GM19467 (cell line): ENCODE measurements around the gene DCHS2.

ENCODE experiments used
- ATAC-seq: cut with Tn5 transposase; IDR thresholded peaks from one replicate; pipeline ENCODE4 v1.9.1; 2021; ENCODE audit warnings: mild to moderate bottlenecking, moderate library complexity; ENCODE audit not compliant: unreplicated experiment

DCHS2 gene

DNA sequence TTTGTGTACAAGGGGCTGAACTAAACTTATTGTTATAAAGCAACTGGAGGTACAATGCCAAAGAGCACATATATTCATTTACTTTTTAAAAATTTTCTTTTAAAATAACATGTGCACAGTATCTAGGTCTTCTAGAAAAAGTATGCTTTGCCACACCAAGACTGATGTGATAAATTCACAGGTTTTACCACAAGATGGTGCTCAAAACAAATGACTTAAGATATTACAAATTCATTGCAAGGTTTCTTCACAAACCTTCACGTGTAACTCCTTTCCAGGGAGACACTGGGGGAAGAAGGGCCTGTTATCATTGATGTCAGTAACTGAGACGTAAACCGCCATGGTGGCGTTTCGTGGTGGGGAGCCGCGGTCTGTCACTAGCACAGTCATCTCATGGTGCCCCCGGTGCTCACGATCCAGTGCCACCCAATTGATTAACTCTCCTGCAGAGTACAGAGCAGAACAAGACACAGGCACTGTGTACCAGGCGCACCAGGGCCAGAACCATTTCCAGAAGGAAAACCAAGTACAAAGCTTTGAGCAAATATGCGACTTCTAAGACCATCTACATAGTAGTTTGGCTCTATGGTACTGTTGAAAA lies 162.2 kb downstream of the DCHS2 start:
- ATAC-seq, result no peak

DNA sequence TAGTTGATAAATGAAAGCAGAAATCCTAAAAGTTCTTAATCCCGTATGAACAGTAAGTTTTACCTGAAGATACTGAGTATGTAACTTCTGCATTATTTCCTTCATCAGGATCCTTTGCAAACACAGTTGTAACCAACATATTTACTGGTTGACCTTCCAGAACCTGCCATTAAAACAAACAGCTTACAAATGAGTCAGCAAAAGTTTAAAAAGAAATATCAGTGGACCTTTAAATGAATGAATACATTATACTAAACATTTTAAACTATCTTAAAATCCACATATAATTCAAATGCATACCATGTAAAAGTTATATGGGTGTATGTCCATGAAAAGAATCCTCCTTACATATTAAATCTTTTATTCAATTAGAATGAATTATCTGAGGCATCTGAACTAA lies 163.6 kb downstream of the DCHS2 start:
- no peak for ATAC-seq

DNA sequence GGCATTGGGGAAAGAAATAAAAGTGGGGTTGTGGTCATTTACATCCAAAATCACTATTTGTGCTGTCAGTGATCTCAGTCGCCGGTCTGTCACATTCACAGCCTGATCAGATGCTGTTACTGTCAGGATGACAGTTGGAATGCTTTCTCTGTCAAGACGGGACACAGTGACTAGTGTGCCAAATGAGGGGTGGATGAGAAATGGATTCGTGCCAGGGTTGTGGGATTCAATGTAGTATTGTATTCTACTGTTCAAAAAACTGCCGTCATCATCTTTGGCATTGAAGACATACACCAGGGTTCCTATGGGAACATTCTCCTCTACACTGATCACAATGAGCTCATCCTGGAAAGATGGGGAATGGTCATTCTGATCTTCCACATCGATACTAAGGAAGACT lies 171.1 kb downstream of the DCHS2 start:
- ATAC-seq, result no peak

DNA sequence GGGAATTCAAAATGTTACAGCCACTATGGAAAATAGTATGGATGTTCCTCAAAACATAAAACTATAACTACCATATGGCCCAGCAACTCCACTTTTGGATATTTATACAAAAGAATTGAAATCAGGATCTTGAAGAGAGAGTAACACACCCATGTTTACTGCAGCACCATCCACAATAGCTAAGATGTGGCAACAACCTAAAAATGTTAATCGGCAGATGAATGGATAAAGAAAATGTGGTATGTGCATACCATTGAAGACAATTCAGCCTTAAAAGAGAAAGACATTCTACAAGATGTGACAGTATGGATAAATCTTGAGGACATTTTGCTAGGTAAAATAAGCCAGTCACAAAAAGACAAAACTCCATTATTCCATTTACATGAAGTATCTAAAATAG lies 171.9 kb downstream of the DCHS2 start:
- no peak for ATAC-seq

DNA sequence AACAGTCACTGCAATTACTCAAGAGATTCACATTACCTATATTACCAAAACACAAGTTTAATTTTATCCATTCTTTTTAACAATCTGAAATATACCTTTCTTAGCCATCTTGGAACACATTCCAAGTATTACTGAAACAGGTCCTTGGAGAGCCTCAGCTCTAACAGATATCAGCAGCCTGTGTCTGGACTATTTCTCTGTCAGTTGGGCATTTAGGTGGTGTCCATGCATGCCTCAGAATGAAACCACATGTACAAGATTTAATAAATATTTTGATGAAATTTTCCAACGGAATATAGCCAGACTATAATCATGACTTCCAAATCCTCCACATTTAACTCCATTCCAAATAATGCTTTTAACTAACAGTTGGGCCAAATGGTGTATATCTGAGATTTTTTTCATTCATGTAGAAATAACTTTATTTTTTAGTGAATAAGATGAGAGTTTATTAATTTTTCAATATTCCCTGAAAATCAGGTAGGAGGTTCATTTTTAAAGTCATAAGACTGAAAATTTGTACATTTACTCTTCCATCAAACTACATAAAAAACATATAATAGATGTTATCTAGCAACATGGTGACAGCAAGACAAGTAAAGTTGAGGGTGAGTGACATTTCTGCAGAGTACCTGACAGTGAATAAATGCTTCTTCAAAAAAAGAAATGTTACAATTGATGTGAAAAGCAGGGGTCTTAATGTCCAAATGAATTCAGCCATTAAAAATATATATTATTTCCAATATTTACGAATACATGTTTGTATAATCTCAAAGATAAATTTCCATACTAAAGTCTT lies 174.2 kb downstream of the DCHS2 start:
- no peak for ATAC-seq

DNA sequence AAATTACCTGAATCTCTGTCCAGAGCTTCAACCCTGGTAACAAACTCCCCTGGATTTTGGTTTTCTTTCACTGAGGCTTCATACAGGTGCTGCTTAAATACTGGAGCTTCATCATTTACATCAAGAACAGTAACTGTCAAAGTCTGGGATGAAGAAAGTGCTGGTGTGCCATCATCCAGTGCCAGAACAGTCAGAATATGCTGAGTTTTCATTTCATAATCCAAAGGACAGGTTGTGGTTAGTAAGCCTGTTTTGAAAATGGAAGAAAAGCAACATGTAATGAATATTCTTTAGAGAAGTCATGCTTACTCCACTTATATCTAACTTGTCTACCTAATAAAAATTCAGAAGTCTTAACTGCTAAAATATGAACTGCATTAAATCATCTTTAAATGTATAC lies 175.9 kb downstream of the DCHS2 start:
- ATAC-seq, result no peak

DNA sequence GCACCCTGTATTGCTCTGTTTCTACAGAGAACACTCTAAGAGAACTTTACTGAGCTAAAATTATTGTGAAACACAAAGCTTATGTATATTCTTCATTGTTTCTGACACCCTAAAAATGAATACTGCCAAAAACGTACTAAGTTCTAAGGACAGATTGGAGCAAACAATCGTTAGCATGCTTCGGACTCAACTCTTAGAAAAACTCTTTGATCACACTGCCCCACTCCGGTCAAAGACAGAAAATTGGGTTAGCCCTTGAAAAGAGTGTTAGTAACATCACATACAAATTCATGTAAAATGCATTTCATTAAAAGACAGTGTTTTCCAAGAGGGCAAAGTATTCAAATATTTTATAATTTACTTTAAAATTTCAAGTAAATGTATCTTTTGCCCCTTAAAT lies 177.4 kb downstream of the DCHS2 start:
- no peak for ATAC-seq

- ATAC-seq, result no peak
These were observed 178.5 kb downstream of the DCHS2 start for GRCh38 chr4:154313004-154313585.

GRCh38 chr4:154312246-154312645 lies 179.4 kb downstream of the DCHS2 start:
- no peak for ATAC-seq

DNA sequence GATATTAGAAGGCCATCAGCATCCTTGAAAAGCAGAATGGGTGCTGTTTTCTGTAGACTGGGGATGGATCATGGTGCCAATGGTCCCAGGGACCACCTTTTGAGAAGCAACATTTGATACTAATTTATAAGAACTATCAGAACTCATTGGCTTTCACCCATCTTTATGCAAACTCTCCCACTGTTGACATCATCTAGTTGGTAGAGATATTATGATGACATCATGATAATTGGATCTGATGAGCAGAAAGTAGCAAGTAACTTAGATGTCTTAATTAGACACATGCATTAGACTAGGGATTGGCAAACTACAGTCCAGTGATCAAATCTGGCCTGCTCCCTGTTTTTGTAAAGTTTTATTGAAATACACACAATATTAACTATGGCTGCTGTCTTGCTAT lies 181.0 kb downstream of the DCHS2 start:
- no peak for ATAC-seq

DNA sequence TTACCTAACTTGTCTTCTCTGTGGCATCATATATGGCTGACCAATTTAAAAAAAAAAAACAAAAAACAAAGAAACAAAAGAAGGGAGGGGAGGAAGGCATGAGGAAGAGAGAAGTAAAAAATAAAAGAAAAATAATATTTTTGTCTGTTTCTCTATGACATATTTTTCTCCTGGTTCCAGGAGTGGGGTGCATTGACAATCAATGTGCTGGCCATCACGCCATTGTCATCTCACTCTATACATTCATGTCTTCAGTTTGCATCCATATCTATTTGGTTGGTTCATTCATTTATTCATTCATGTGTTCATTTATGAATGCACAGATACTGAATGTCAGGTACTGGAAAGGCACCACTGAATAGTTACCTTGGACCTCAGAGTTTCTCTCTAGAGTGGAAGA lies 183.4 kb downstream of the DCHS2 start:
- no peak for ATAC-seq

- no peak for ATAC-seq
These were observed 184.1 kb downstream of the DCHS2 start for GRCh38 chr4:154307451-154307850.

DNA sequence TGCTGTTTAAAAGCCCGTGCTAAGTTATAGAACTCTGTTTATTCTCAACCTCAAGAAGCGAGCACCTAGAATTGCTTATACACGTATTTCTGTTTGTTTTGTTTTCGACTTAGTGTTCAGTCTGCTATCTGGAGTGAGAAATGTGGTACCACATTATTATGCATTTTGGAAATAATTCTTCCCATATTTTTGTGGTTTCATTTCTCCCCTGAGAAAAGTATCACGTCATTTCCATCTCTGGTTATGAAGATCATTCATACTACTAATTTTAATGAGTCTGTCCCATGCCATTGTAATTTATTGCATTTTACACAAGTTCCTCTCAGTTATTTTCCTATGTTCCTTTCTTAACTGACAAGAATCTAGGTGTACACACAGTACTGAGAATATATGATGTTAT lies 186.0 kb downstream of the DCHS2 start:
- ATAC-seq, result no peak

DNA sequence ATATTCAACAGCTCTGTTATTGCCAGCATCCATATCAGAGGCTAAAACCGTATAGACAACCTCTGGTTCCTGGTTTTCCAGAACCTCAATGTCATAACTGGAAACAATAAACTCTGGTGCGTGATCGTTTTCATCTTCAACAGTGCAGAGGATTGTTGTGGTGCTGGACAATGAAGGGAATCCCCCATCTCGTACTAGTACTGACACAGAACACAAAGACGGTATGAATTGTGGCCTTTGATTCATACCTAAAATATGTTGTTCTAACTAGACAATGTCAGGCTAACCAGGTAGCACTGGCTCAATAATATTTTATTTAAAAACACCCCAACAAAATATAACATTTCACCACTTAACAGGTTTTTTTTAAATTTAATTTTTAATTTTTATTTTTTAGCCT lies 186.9 kb downstream of the DCHS2 start:
- no peak for ATAC-seq

- no peak for ATAC-seq
These were observed 196.8 kb downstream of the DCHS2 start for GRCh38 chr4:154294652-154295350.

GRCh38 chr4:154293427-154293826 lies 198.2 kb downstream of the DCHS2 start:
- ATAC-seq, result no peak

DNA sequence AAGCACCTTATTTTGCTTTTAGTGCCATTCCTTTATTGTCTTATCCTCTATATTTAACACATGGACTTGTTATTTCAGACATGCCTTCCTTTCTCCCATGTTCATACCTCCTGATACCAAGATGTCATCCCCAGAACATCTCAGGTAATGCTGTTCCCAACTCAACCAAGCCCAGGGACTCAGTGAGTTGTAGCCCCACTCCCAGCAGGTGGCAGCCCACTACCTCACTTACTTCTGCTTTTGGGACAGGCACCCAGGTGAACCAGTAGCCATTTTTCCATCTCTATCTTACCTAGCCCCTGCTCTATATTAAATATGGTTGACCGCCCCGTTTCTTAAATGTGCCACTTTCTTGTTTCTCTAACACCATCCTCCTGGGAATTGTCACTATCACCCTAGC lies 199.0 kb downstream of the DCHS2 start:
- no peak for ATAC-seq

DNA sequence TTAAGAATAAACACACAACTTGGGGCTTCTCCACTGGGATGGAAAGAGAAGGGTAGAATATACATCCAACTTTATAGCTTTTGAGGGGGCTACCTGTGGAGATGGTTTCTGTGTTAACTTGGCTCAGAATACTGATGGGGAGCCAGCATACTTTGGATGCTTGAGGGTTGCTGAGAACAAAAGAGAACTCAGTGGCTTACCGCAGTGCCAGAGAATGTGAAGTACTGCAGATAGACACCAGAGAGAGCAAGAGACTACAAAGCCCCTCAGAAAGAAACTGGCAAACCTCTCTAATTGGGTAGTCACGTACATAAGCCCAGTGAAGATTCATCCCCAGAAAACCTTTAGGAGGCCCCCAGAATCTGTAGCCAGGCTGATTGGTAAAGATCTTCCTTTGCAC lies 214.4 kb downstream of the DCHS2 start:
- ATAC-seq, result no peak

DNA sequence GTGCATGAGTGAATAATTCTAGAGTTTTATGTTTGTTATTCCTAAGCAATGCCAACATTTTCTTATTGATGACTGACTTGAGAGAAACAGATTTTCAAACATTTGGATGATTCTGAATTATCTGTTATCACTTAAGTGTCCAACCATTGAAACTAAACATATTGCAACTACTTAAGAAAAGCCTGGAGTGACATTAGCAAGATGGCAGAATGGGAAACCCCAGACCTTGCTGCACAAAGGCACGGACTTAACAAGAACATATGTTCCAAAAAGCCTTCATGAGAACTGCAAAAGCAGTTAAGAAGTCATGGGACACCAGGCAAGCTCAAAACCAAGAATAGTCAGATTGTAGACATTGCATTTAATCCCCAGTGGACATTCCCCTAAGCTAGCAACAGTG lies 215.1 kb downstream of the DCHS2 start:
- ATAC-seq, result no peak

- ATAC-seq, result no peak
These were observed 236.6 kb downstream of the DCHS2 start for GRCh38 chr4:154254999-154255398.

GRCh38 chr4:154234576-154234975 lies 257.0 kb downstream of the DCHS2 start:
- ATAC-seq, result no peak
